ENCODE results near the gene KCNH3. TPM values are rescaled to one million over a fixed set of nuclear protein-coding genes. Genes with fewer than 3 reads are reported as not detected.
A peak's percentile ranks its signal among the peaks of the same experiment; 100 is the strongest.

The KCNH3 gene
- total and polyA plus RNA-seq, 10 of the 15 experiments (the other 5 are each of a cell fraction or from before 2014, with no cell fraction given), result 0.03 to 0.45 (median 0.08) TPM; not detected in 5

DNA sequence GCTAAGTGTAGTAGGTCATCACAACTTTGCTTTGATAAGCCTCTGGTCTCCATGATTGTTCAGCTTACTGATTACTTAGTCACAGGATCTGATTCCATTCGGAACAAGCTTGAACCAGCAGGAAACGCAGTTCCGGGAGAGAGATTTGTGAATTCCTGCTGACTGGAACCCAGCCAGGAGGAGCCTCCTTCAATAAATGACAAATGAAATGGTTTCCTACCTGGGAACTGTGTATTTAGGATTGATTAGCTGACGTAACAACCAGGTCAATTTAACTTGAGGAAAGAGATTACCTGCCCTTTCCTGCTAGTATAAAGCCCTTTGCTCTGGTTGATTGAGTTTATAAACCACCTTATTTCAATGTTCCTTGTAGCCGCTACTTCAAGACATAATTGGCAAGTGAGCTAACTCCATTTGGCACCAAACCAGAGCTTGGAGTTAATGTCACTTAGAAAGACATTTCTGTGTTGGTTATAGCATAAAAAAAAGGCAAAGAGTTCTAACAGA, 35.1 kb upstream of the KCNH3 start:
- TSS peak; percentile 17 for BruUV-seq (replicated peaks)
- Histone ChIP-seq H3K9ac (ENCODE audit: control insufficient read depth, insufficient read depth, low read length) (no peak overlapping the region), H3K79me2 (ENCODE audit: control insufficient read depth, insufficient read depth, low read length) (no peaks in the 10 kb centered on the region), H3K36me3 (ENCODE audit: control insufficient read depth in 2 of 2, insufficient read depth in 2 of 2, low read length in 1 of 2) (peaks cover 0 to 23% of the 10 kb centered on the region in 2 experiments), H3K4me3 (no peak overlapping the region), H3K9me3 (replicated peaks; ENCODE audit: control insufficient read depth, insufficient read depth, low read length) (no peaks in the 10 kb centered on the region), H3K27me3 (replicated peaks in 1 of 2; ENCODE audit: control insufficient read depth in 2 of 2, insufficient read depth in 2 of 2, low read length in 1 of 2) (no peaks in the 10 kb centered on the region), H4K20me1 (ENCODE audit: control insufficient read depth, insufficient read depth) (no peaks in the 10 kb centered on the region), H3K27ac (ENCODE audit: control insufficient read depth, insufficient read depth) (no peak overlapping the region), H3K4me1 (ENCODE audit: control insufficient read depth, insufficient read depth, low read length) (peaks cover 11% of the 10 kb centered on the region), H2AFZ (ENCODE audit: control insufficient read depth, low read depth, low read length) (no peak overlapping the region), H3K4me2 (ENCODE audit: control insufficient read depth, insufficient read depth) (no peak overlapping the region)
- POLR2A ChIA-PET, result interaction anchor here (0.6 kb wide), 2 partner anchors 32 to 126 kb away, joined by 3 to 4 read pairs; no protein-coding TSS in a partner anchor
- no peak for TF ChIP-seq POLR2AphosphoS5 (IDR thresholded peaks at IDR 0.05; ENCODE audit: low read length)
- no peak for TF ChIP-seq JUNB (IDR thresholded peaks at IDR 0.05)
- TF ChIP-seq TCF7 (IDR thresholded peaks at IDR 0.05; ENCODE audit: borderline replicate concordance), result no peak
- no peak for TF ChIP-seq CREM (IDR thresholded peaks at IDR 0.05; ENCODE audit: low read depth)
- no peak for TF ChIP-seq SP1 (IDR thresholded peaks at IDR 0.05; ENCODE audit: low read depth, low read length)
- no peak for TF ChIP-seq ESRRA (IDR thresholded peaks at IDR 0.05; ENCODE audit: low read length)
- no peak for TF ChIP-seq TBL1XR1 (IDR thresholded peaks at IDR 0.05; ENCODE audit: low read depth, low read length)
- TF ChIP-seq, protein P1, sequence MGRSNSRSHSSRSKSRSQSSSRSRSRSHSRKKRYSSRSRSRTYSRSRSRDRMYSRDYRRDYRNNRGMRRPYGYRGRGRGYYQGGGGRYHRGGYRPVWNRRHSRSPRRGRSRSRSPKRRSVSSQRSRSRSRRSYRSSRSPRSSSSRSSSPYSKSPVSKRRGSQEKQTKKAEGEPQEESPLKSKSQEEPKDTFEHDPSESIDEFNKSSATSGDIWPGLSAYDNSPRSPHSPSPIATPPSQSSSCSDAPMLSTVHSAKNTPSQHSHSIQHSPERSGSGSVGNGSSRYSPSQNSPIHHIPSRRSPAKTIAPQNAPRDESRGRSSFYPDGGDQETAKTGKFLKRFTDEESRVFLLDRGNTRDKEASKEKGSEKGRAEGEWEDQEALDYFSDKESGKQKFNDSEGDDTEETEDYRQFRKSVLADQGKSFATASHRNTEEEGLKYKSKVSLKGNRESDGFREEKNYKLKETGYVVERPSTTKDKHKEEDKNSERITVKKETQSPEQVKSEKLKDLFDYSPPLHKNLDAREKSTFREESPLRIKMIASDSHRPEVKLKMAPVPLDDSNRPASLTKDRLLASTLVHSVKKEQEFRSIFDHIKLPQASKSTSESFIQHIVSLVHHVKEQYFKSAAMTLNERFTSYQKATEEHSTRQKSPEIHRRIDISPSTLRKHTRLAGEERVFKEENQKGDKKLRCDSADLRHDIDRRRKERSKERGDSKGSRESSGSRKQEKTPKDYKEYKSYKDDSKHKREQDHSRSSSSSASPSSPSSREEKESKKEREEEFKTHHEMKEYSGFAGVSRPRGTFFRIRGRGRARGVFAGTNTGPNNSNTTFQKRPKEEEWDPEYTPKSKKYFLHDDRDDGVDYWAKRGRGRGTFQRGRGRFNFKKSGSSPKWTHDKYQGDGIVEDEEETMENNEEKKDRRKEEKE (IDR thresholded peaks at IDR 0.05), result no peak
- no peak for TF ChIP-seq IKZF1 (conservative IDR thresholded peaks at IDR 0.05)
- TF ChIP-seq HDGF (IDR thresholded peaks at IDR 0.05), result no peak
- no peak for TF ChIP-seq POU2F2 (IDR thresholded peaks at IDR 0.05; ENCODE audit: borderline replicate concordance, low read depth, low read length)
- no peak for TF ChIP-seq RFX5 (IDR thresholded peaks at IDR 0.05; ENCODE audit: low read depth, low read length)
- ATAC-seq, result no peak
- SMC1A ChIA-PET (ENCODE audit: uncharacterized antibody, unreplicated experiment), result interaction anchor here (0.8 to 33.2 kb wide), 10 partner anchors 9 to 172 kb away, joined by 3 to 740 read pairs (median 3); partner anchors contain the start of gene SPATS2
- no peak for FAIRE-seq
- DNase-seq (ENCODE audit: low read depth, low spot score), result no peak
- in situ Hi-C loops (cut with MboI), result no loop called here
- CTCF ChIA-PET, result interaction anchor here (0.6 to 6.1 kb wide), 10 partner anchors 7 to 215 kb away, joined by 3 to 39 read pairs (median 3); partner anchors contain the start of gene FAM186B
- RAD21 ChIA-PET (ENCODE audit: unreplicated experiment), result interaction anchor here (0.7 to 0.9 kb wide), 2 partner anchors 79 to 146 kb away, joined by 3 to 4 read pairs; no protein-coding TSS in a partner anchor
- intact Hi-C loops (cut with micrococcal nuclease; ENCODE audit: unreplicated experiment), result no loop called here
- WGBS (ENCODE audit: insufficient coverage, insufficient replicate concordance, low lambda C conversion rate, missing lambda C conversion rate), result 97% methylated on average over 5 of the region's 5 CpGs
